AG04449 (cell line): ENCODE data around the gene HBS1L.

Experiments used
- CTCF ChIA-PET: fragments of 350-600 bp; formaldehyde crosslinking; extraction: SDS; loops from one replicate; lab custom pipeline; 2021; ENCODE audit warnings: antibody characterized with exemption; lab: Yijun Ruan, JAX
- POLR2A ChIA-PET: fragments of 400-600, 350-600 bp; formaldehyde crosslinking; extraction: SDS; loops from one replicate; lab custom pipeline; 2020; ENCODE audit warnings: antibody characterized with exemption, inconsistent platforms; lab: Yijun Ruan, JAX
- DNase-seq: peaks from one replicate; pipeline ENCODE4 v3.0.0-alpha.2; 2010; ENCODE audit warnings: low read depth, low spot score
- H3K4me3 ChIP-seq: 2 replicates; pipeline ENCODE4 v1.5.1; 2011; ENCODE audit warnings: low read depth, mild to moderate bottlenecking, control low read depth, low read length
- CTCF ChIP-seq: IDR thresholded peaks from one replicate; pipeline ENCODE4 v1.5.1; 2011; ENCODE audit warnings: mild to moderate bottlenecking, moderate library complexity, low read length, control low read depth, inconsistent platforms; ENCODE audit not compliant: insufficient read depth; ENCODE audit errors: missing control alignments

The HBS1L gene

GRCh38 chr6:134956032-134956431 lies 98.6 kb downstream of the HBS1L start:
- H3K4me3 ChIP-seq = no peak overlapping the region
- no peak for DNase-seq
- no peak for TF ChIP-seq CTCF
- ChIA-PET CTCF (interaction anchor here (0.9 to 1.3 kb wide), 2 partner anchors 16 to 483 kb away, joined by 3 read pairs; no protein-coding TSS in a partner anchor), POLR2A (no interaction called here)

GRCh38 chr6:134954272-134955000 lies 100.2 kb downstream of the HBS1L start:
- DNase-seq = no peak
- ChIA-PET POLR2A (no interaction called here), CTCF (interaction anchor here (0.5 kb wide), 1 partner anchor 46 kb away, joined by 3 read pairs; no protein-coding TSS in a partner anchor)
- TF ChIP-seq CTCF = no peak
- H3K4me3 ChIP-seq = no peak overlapping the region

GRCh38 chr6:134951494-134952263 lies 102.9 kb downstream of the HBS1L start:
- no peak for DNase-seq
- no peak overlapping the region for H3K4me3 ChIP-seq
- POLR2A ChIA-PET = no interaction called here
- CTCF ChIA-PET = interaction anchor here (3.3 to 5.1 kb wide), 2 partner anchors 11 to 795 kb away, joined by 10 to 26 read pairs; no protein-coding TSS in a partner anchor
- no peak for TF ChIP-seq CTCF

GRCh38 chr6:134950482-134950881 lies 104.1 kb downstream of the HBS1L start:
- ChIA-PET CTCF (interaction anchor here (3.3 to 5.1 kb wide), 2 partner anchors 9 to 794 kb away, joined by 10 to 26 read pairs; no protein-coding TSS in a partner anchor), POLR2A (no interaction called here)
- no peak for DNase-seq
- no peak for TF ChIP-seq CTCF
- H3K4me3 ChIP-seq = no peak overlapping the region

- no peak for DNase-seq
- no peak for TF ChIP-seq CTCF
- ChIA-PET CTCF (interaction anchor here (3.3 to 5.1 kb wide), 2 partner anchors 9 to 793 kb away, joined by 10 to 26 read pairs; no protein-coding TSS in a partner anchor), POLR2A (no interaction called here)
- no peak within 1 kb of the TSS for H3K4me3 ChIP-seq
Measured at GRCh38 chr6:134949927-134950326, 104.7 kb downstream of the HBS1L start, which contains the start of gene ALDH8A1. ALDH8A1 (minus strand) TSS chr6:134950101; CDS start chr6:134950053, 48 bp downstream.
